ENCODE results near the gene ICAM3. TPM values are rescaled to one million over a fixed set of nuclear protein-coding genes. Genes with fewer than 3 reads are reported as not detected.
"Not testable (repeated sequence)": the region's sequence is repeated elsewhere in the genome, so short reads cannot be mapped to it uniquely, and the experiment has no call there.

Gene ICAM3
- total RNA-seq (10 to 100 TPM in 1 of 6 donors, 1 to 10 TPM in 5; 5.7 to 13.8 (median 7.1) TPM), polyA plus RNA-seq (1 to 10 TPM; 5.2 TPM)

DNA sequence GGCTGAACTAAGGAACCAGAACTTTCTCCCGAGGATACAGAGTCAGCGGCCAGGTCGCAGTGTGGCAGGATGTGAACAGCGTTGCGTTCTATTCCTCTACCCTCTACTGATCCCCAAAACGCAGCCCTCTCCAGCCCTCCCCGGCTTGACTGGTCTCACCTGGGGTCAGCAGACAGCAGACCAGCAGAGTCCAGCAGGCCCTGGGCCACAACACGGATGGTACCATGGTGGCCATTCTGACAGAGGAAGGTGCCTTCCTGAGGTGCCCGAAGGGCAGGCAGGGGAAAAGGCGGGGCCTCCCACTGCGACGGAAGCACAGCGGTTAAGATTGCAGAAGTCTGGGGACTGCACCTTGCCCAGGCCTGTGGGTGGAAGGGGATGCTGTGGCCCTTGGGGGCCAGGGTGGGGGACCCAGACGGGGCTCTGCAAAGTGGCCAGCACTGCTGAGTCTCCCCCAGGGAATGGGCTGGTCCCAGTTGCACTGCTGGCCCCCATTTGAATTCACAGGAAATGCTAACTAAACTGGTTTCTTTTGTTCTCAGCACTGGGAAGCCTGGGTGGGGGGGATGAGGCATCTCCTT lies at the start of gene ICAM3:
Gene ICAM3 (minus strand): TSS at position 245 of the 581 bp plus-strand sequence. CDS start 10 bp downstream, at position 235.
- H3K9me3 ChIP-seq, result no peaks in the 10 kb centered on the region
- no peak within 1 kb of the TSS for H3K4me3 ChIP-seq
- H3K27ac ChIP-seq, result no peak within 1 kb of the TSS
- H3K36me3 ChIP-seq, result no peaks in the 10 kb centered on the region
- intact Hi-C loops (cut with DNase I), result no loop called here
- no peak for ATAC-seq
- no peaks in the 10 kb centered on the region for H3K4me1 ChIP-seq
- no peaks in the 10 kb centered on the region for H3K27me3 ChIP-seq
- no peak for TF ChIP-seq CTCF (IDR thresholded peaks at IDR 0.05)
- no peak for FAIRE-seq
- WGBS, 2 donors, result 61 to 70% methylated on average over 14 of the region's 14 CpGs
- no peak for DNase-seq

DNA sequence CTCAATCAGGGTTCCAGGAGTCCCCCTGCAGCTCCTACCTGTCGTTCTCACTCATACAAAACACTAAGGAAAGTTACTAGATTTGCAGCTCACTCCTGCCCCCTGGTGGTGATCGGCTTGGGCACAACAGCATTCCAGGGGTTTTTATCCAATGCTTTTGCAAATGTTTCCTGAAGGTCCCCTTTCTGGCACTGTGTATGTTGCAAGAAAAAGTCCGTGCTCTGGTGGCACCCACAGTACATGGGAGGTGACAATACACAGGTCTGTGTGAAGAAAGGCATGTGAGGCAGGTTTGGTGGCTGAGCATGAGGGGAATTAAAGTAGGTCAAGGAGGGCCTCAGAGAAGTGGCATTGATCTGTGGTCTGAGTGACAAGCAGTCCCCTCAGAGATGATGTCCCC lies 49.5 kb upstream of the ICAM3 start:
- peak; percentile 67 to 87 (median 84) for ATAC-seq
- Histone ChIP-seq H3K27me3 (no peaks in the 10 kb centered on the region), H3K4me1 (no peaks in the 10 kb centered on the region), H3K4me3 (no peak overlapping the region), H3K27ac (no peak overlapping the region), H3K9me3 (no peaks in the 10 kb centered on the region), H3K36me3 (peaks cover 1 to 27% (median 7%) of the 10 kb centered on the region in 3 donors)
- TF ChIP-seq CTCF (IDR thresholded peaks at IDR 0.05), result peak; percentile 84 to 92 (median 90)
- FAIRE-seq, result no peak
- peak; percentile 72 to 98 (median 88) for DNase-seq
- intact Hi-C loops (cut with DNase I), result loop anchor here in 2 of 3 donors (2.0 to 5.0 kb wide), 2 partner anchors 117 to 120 kb away; partner anchors contain the start of gene ICAM1 (in 1 of the 2)
- WGBS, 2 donors, result 0% methylated on average over 3 of the region's 3 CpGs

DNA sequence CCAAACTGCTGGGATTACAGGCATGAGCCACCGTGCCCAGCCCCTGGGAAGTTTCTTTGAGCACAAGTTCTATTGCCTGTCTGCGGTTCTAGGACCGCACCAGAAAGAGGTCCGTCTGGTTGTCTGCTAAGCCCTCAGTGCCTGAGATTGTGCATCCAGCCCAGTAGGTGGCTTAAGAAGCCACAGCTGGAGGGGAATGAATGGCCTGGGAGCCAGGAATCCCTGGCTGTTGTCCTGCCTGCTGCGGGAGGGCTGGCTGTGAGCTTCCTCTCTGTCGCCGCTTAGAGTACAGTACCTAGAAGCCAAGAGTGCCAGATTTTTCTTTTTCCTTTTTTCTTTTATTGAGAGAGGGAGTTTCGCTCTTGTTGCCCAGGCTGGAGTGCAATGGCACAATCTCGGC lies 45.2 kb upstream of the ICAM3 start:
- TF ChIP-seq CTCF (IDR thresholded peaks at IDR 0.05), result no peak
- intact Hi-C loops (cut with DNase I), result no loop called here
- no peak for FAIRE-seq

GRCh38 chr19:10383223-10383499 lies 43.7 kb upstream of the ICAM3 start:
- 69 to 88% methylated on average over 8 of the region's 8 CpGs for WGBS, 2 donors
- H3K36me3 ChIP-seq; intact Hi-C loops (cut with DNase I): not testable (repeated sequence)

More for the DNA sequence above, 45.2 kb upstream of the ICAM3 start:
- Histone ChIP-seq H3K4me1 (peaks cover 0 to 2% (median under 1%) of the 10 kb centered on the region in 3 donors), H3K36me3 (no peaks in the 10 kb centered on the region), H3K27me3 (no peaks in the 10 kb centered on the region), H3K27ac (no peak overlapping the region), H3K4me3 (no peak overlapping the region), H3K9me3 (no peaks in the 10 kb centered on the region)
- ATAC-seq, result no peak
- DNase-seq, result no peak
- 78 to 80% methylated on average over 9 of the region's 9 CpGs for WGBS, 2 donors

GRCh38 chr19:10380313-10381102 lies 41.1 kb upstream of the ICAM3 start, which contains the start of gene TYK2:
Gene TYK2 (minus strand): TSS chr19:10380572. CDS start chr19:10378406, 2,166 bp downstream.
- peak within 1 kb of the TSS; percentile 53 to 83 (median 68) for H3K27ac ChIP-seq
- peaks cover 2 to 5% (median 4%) of the 10 kb centered on the region in 3 donors for H3K4me1 ChIP-seq
- no peaks in the 10 kb centered on the region for H3K9me3 ChIP-seq
- peak within 1 kb of the TSS; percentile 71 to 95 (median 82) for H3K4me3 ChIP-seq
- TF ChIP-seq CTCF (IDR thresholded peaks at IDR 0.05), result no peak
- H3K27me3 ChIP-seq, result no peaks in the 10 kb centered on the region
- H3K36me3 ChIP-seq, result no peaks in the 10 kb centered on the region
- DNase-seq (peak; percentile 96 to 99 (median 98)), FAIRE-seq (peak; percentile 88), ATAC-seq (peak; percentile 97 to 99 (median 99))
- intact Hi-C loops (cut with DNase I), result no loop called here
- 0 to 1% methylated on average over 57 to 58 of the region's 58 CpGs for WGBS, 2 donors

More at GRCh38 chr19:10383223-10383499, 43.7 kb upstream of the ICAM3 start:
- not testable (repeated sequence) for FAIRE-seq, H3K27me3 ChIP-seq, H3K27ac ChIP-seq, DNase-seq, H3K4me3 ChIP-seq, ATAC-seq, H3K9me3 ChIP-seq, H3K4me1 ChIP-seq
